Measurements from ENCODE around the gene PIM2. TPM values are rescaled to one million over a fixed set of nuclear protein-coding genes. Genes with fewer than 3 reads are reported as not detected.

PIM2 gene
- total RNA-seq, 2 donors from 2014 or later, result 2.3 to 7.9 TPM

- H3K27me3 ChIP-seq, result no peaks in the 10 kb centered on the region
- no peaks in the 10 kb centered on the region for H3K36me3 ChIP-seq (replicated peaks in 1 of 2; ENCODE audit: insufficient read depth in 1 of 2, low read depth in 2 of 2)
- H3K4me1 ChIP-seq, result peaks cover 17% of the 10 kb centered on the region
- ATAC-seq, result peak; percentile 4
- 0 to 1% methylated on average over 11 to 12 of the region's 12 CpGs for WGBS, 2 donors
- intact Hi-C loops (cut with DNase I), result no loop called here
- peak in 1 of 4 donors; percentile 14 for DNase-seq
- no peak for TF ChIP-seq POLR2A (IDR thresholded peaks at IDR 0.05)
- TF ChIP-seq CTCF (IDR thresholded peaks at IDR 0.05), result no peak
- H3K27ac ChIP-seq, result peak overlapping the region in 3 of 4 donors; percentile 43 to 91 (median 90)
- no peaks in the 10 kb centered on the region for H3K9me3 ChIP-seq
- H3K4me3 ChIP-seq, result peak overlapping the region; percentile 25 to 52
Measured at GRCh38 chrX:48910926-48911411, 7.9 kb downstream of the PIM2 start.

DNA sequence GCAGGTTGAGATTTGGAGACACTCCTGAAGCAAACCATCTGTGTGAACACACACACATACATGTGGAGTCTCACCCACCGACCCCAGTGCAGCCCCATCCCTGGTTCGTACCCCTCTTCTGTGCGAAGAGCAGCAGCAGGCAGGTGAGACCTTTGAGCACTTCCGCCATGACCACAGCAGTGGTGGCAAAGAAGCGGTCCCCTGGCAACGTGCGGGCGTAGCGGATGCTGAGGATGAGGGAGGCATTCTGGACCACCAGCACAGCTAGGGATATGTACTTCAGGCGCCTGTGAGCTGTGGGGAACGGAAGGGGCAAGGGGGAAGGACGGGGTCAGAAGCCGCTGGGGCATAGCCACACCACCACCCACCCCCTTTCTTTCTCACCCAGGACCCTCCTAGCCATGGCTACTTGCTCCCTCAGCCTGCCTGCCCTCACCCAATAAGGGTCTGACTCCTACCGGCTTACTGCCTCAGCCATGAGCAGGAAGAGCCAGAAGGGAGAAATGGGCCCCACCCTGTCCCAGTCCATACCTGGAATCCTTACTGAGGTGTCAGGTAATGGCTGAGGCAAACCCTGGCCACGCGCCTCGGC, 9.0 kb downstream of the PIM2 start:
- ATAC-seq (no peak), DNase-seq (no peak)
- Histone ChIP-seq H3K36me3 (replicated peaks in 1 of 2; ENCODE audit: insufficient read depth in 1 of 2, low read depth in 2 of 2) (no peaks in the 10 kb centered on the region), H3K4me1 (peaks cover 17% of the 10 kb centered on the region), H3K27ac (no peak overlapping the region), H3K9me3 (no peaks in the 10 kb centered on the region), H3K27me3 (no peaks in the 10 kb centered on the region), H3K4me3 (no peak overlapping the region)
- intact Hi-C loops (cut with DNase I), result no loop called here
- no peak for TF ChIP-seq POLR2A (IDR thresholded peaks at IDR 0.05)
- WGBS, 2 donors, result 80 to 87% methylated on average over 3 to 17 of the region's 17 CpGs

DNA sequence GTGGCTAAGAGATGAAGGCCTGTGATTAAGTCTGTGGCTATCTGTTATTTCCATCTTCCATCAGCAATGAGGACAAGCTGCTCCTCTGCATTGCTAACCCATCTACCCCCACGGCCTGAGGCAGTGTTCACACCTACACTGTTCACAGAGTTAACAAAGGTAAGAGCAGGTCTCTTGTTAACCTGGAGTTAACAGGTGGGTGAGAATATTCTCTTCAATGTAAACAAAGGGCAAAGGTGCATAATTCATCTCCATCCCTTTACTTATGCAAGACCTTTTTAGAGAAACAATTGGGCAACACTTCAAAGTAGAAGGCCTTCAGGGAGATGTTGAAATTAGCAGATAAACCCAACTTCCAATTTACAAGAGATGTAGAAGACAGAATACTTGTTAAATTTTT, 10.2 kb downstream of the PIM2 start:
- no peak overlapping the region for H3K27ac ChIP-seq
- WGBS, 2 donors, result 70 to 100% methylated on average over 1 of the region's 1 CpG
- no peaks in the 10 kb centered on the region for H3K36me3 ChIP-seq (replicated peaks in 1 of 2; ENCODE audit: insufficient read depth in 1 of 2, low read depth in 2 of 2)

DNA sequence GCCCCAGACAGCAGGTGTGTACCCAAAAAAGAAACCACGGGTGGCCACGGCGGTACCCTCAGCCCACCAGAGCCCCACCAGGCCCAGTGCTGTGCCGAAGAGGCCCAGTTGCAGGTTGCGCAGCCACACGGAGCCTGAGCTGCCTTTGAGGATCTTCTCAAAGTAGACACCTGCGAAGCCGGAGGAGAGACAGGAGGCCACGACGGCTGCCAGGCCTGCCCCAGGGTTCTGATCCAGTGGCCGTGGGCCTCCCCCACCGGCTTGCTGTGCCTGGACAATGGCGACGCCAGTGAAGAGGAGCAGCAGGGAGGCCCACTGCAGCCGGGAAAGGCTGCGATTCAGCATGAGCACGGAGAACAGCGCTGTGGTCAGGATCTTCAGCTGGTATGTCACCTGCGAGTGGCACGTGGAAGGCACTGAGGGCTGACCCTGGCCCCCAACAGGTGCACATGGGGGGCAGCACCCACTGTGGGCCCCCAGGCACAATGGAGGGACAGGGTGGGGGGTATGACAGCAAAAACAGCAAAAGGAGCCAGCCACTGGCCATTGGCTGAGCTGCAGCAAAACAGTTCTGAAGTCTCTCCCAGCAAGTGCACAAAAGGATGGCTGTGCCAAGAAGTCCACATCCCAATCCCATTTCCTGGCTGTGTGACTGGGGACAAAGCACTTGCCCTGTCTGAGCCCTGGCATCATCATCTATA, 13.6 kb downstream of the PIM2 start:
- Histone ChIP-seq H3K27ac (no peak overlapping the region), H3K4me3 (no peak overlapping the region), H3K27me3 (no peaks in the 10 kb centered on the region), H3K36me3 (replicated peaks in 1 of 2; ENCODE audit: insufficient read depth in 1 of 2, low read depth in 2 of 2) (peaks cover 0 to 5% of the 10 kb centered on the region in 2 donors), H3K9me3 (no peaks in the 10 kb centered on the region), H3K4me1 (peaks cover 4% of the 10 kb centered on the region)
- no peak for TF ChIP-seq CTCF (IDR thresholded peaks at IDR 0.05)
- no peak for TF ChIP-seq POLR2A (IDR thresholded peaks at IDR 0.05)
- no peak for DNase-seq
- 79% methylated on average over 4 of the region's 20 CpGs; no CpG with 5 or more reads in 1 of the 2 donors for WGBS, 2 donors
- ATAC-seq, result no peak
- intact Hi-C loops (cut with DNase I), result no loop called here

More for the DNA sequence above, 10.2 kb downstream of the PIM2 start:
- H3K9me3 ChIP-seq, result no peaks in the 10 kb centered on the region
- ATAC-seq (no peak), DNase-seq (no peak)
- peaks cover 17% of the 10 kb centered on the region for H3K4me1 ChIP-seq
- intact Hi-C loops (cut with DNase I), result no loop called here
- no peaks in the 10 kb centered on the region for H3K27me3 ChIP-seq
- TF ChIP-seq CTCF (IDR thresholded peaks at IDR 0.05) (no peak), POLR2A (IDR thresholded peaks at IDR 0.05) (no peak)
- no peak overlapping the region for H3K4me3 ChIP-seq

- intact Hi-C loops (cut with DNase I), result no loop called here
- Histone ChIP-seq H3K4me3 (no peak overlapping the region), H3K27me3 (no peaks in the 10 kb centered on the region), H3K9me3 (no peaks in the 10 kb centered on the region), H3K36me3 (replicated peaks in 1 of 2; ENCODE audit: insufficient read depth in 1 of 2, low read depth in 2 of 2) (peaks cover 0 to 5% of the 10 kb centered on the region in 2 donors), H3K4me1 (peaks cover 3% of the 10 kb centered on the region), H3K27ac (no peak overlapping the region)
- no peak for TF ChIP-seq POLR2A (IDR thresholded peaks at IDR 0.05)
- no peak for TF ChIP-seq CTCF (IDR thresholded peaks at IDR 0.05)
- 70 to 86% methylated on average over 2 to 6 of the region's 14 CpGs for WGBS, 2 donors
- DNase-seq (no peak), ATAC-seq (no peak)
Measured at GRCh38 chrX:48904626-48905025, 14.2 kb downstream of the PIM2 start.
